ENCODE data around the gene SLC23A3.

The SLC23A3 gene

GRCh38 chr2:219142329-219142728 lies 27.5 kb downstream of the SLC23A3 start:
- no peak for DNase-seq (ENCODE audit: low read depth in 2 of 2)

- no peak for DNase-seq (ENCODE audit: low read depth in 2 of 2)
These were observed 29.1 kb downstream of the SLC23A3 start for GRCh38 chr2:219140722-219141121.

- DNase-seq (ENCODE audit: low read depth in 2 of 2), result no peak
These were observed 35.9 kb downstream of the SLC23A3 start for GRCh38 chr2:219133976-219134375.

- DNase-seq (ENCODE audit: low read depth in 2 of 2), result no peak
These were observed 38.1 kb downstream of the SLC23A3 start for GRCh38 chr2:219131744-219132143.

GRCh38 chr2:219131327-219131726 lies 38.5 kb downstream of the SLC23A3 start:
- no peak for DNase-seq (ENCODE audit: low read depth in 2 of 2)

GRCh38 chr2:219129589-219129988 lies 40.2 kb downstream of the SLC23A3 start:
- DNase-seq (ENCODE audit: low read depth in 2 of 2), result no peak

- no peak for DNase-seq (ENCODE audit: low read depth in 2 of 2)
These were observed 41.4 kb downstream of the SLC23A3 start for GRCh38 chr2:219128396-219128795.

- DNase-seq (ENCODE audit: low read depth in 2 of 2), result no peak
These were observed 42.7 kb downstream of the SLC23A3 start for GRCh38 chr2:219127037-219127635.

- DNase-seq (ENCODE audit: low read depth in 2 of 2), result no peak
These were observed 43.3 kb downstream of the SLC23A3 start for GRCh38 chr2:219126555-219126954.

GRCh38 chr2:219125886-219126270 lies 44.0 kb downstream of the SLC23A3 start:
- no peak for DNase-seq (ENCODE audit: low read depth in 2 of 2)

- no peak for DNase-seq (ENCODE audit: low read depth in 2 of 2)
These were observed 44.5 kb downstream of the SLC23A3 start for GRCh38 chr2:219125225-219125885.

- peak in 1 of 2 donors; percentile 7 for DNase-seq (ENCODE audit: low read depth in 2 of 2)
These were observed 45.3 kb downstream of the SLC23A3 start for GRCh38 chr2:219124381-219125110.

- DNase-seq (ENCODE audit: low read depth in 2 of 2), result no peak
These were observed 46.3 kb downstream of the SLC23A3 start for GRCh38 chr2:219123356-219124135.

- no peak for DNase-seq (ENCODE audit: low read depth in 2 of 2)
These were observed 47.4 kb downstream of the SLC23A3 start for GRCh38 chr2:219122202-219122980.

- DNase-seq (ENCODE audit: low read depth in 2 of 2), result no peak
These were observed 49.7 kb downstream of the SLC23A3 start for GRCh38 chr2:219120082-219120481.

GRCh38 chr2:219119422-219120043 lies 50.3 kb downstream of the SLC23A3 start:
- peak in 1 of 2 donors; percentile 8 for DNase-seq (ENCODE audit: low read depth in 2 of 2)

GRCh38 chr2:219118504-219118903 lies 51.3 kb downstream of the SLC23A3 start:
- no peak for DNase-seq (ENCODE audit: low read depth in 2 of 2)

- DNase-seq (ENCODE audit: low read depth in 2 of 2), result no peak
These were observed 52.8 kb downstream of the SLC23A3 start for GRCh38 chr2:219116776-219117646.

GRCh38 chr2:219112651-219113338 lies 57.0 kb downstream of the SLC23A3 start:
- DNase-seq (ENCODE audit: low read depth in 2 of 2), result no peak

All from activated CD8-positive, alpha-beta memory T cell treated with anti-CD3 and anti-CD28 coated beads for 4 hours (primary cell).